ENCODE measurements around the gene EFCAB12.

Gene EFCAB12

DNA sequence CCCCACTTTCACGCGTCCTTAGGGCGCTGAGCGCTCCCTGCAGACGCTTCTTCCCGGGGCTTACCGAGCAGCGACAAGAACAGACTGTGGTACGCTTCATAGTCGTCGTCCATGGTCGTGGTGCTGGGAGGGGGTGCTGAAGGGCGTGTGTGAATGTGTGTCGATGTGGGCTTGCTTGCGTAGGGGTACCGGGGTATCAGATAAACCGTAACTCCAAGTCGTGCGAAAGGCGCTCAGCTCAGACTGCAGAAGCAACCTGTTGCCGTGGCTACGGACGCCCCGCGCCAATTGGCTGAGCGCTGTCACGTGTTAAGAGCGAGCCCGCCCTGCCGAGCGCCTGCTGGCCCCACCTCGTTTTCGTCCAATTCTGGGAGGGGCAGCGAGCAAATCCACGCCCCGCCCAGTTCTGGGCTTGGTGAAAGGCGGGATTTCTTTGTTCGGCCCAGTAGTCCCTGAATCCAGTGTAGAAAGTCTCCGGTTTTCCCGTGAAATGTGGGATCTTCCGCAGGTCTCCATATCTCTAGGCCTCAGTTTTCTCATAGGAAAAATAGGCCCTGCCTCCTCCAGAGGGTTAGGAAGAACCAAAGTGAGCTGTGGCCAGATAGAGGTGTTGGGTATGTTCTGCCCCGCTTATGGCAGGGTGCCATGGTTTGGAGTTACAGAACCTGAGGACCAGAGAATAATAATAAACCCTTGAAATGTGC, at the start of gene EFCAB12:
TSS of gene EFCAB12 (minus strand) at position 261 of the 704 bp plus-strand sequence. CDS start at position 113, 148 bp downstream.
- DNase-seq, result peak; percentile 90 to 91

DNA sequence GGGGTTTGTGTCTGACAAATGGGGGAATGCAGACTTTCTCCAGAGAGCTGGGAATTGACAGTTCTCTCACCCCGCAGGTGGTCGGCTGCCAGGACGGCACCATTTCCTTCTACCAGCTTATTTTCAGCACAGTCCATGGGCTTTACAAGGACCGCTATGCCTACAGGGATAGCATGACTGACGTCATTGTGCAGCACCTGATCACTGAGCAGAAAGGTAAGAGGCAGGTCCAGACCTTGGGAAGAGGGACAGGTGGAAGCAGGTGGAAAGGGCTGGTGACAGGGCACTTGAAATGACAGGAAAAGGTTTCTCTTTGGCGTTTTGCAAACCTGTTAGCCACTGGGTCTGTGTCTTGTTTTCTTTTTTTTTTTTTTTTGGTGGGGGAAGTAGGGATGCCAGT, 48.1 kb upstream of the EFCAB12 start:
- no peak for DNase-seq

DNA sequence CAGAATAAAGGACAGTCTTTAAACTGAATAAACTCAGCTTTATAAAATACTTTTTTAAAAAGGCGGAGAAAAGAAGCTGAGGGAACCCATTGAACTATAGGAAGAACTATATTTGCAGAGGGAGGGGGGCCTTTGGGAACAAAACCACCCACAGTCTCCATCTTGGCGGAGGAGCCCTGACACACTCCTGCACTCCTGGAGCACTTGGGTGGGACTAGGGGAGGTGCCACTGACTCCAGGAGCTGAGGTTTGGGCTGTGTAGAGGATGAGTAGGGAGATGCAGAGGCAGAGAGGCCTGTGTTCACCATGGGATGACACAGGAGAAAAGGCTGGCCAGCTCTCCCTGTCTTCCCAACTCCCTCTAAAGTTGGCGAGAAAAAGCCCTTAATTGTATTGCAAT, 47.4 kb upstream of the EFCAB12 start:
- no peak for DNase-seq

DNA sequence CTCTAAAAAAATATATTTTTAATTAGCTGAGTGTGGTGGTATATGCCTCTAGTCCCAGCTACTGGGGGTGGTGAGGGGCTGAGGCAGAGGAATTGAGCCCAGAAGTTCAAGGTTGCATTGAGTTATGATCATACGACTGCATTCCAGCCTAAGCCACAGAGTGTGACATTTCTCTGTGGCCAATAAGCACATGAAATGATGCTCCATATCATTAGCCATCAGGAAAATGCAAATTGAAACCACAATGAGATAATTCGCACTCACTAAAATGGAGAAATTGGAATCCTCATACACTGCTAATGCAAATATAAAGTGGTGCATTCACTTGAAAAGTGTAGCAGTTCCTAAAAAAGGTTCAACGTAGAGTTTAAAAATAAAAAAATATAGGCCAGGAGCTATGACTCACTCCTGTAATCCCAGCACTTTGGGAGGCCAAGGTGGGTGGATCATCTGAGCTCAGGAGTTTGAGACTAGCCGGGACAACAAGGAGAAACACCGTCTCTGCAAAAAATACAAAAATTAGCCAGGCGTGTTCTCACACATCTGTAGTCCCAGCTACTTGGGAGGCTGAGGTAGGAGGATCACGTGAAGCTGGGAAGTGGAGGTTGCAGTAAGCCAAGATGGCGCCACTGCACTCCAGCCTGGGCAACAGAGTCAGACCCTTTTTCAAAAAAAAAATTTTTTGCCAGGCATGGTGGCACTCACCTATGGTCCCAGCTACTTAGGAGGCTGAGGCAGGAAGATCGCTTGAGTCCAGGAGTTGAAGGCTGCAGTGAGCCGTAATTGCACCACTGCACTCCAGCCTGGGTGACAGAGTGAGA, 46.8 kb upstream of the EFCAB12 start:
- no peak for DNase-seq

DNA sequence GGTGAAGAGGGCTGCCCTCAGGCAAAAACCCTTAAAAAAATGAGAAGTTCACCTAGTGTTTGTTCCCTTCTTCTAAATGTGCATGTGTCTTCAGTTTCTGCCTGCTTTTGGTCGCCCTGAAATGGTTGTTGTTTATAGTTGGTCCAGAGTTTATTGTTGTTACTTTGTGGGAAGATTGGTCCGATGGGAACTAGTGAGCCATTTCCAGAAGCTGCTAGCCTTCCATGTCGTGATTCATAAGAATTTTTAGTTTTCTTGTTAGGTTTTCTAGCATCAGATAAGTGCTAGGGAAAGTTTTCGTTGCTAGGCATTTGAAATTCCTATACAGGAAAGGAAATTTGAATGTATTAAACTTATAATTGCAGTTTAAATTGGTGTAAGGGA, 45.3 kb upstream of the EFCAB12 start:
- no peak for DNase-seq

DNA sequence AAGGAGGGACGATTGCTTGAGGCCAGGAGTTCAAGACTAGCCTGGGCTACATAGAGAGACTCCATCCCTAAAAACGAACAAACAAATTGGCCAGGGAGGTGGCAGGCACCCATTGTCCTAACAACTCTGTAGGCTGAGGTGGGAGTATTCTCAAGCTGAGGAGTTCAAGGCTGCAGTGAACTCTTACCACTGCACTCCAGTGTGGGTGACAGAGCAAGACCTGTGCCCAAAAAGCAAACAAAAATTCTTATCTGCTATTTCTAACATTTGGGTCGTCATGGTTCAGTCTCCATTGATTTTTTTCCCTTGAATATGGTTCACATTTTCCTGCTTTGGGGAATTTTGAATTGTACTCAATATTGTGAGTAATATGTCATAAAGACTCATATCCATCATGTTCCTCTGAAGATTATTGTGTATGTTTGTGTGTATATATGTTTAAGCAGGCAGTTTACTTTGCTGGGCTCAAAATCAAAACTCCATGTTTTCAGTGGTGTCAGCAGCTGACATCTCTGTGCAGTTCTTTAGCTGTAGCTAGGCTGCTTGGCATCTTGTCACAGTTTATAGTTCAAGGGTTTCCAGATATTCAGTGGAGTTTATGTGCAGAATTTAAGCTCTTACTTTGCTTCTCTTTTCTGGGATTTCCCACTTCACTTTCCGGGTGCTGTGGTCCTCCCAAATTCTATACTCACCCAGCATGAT, 44.8 kb upstream of the EFCAB12 start:
- DNase-seq, result no peak

DNA sequence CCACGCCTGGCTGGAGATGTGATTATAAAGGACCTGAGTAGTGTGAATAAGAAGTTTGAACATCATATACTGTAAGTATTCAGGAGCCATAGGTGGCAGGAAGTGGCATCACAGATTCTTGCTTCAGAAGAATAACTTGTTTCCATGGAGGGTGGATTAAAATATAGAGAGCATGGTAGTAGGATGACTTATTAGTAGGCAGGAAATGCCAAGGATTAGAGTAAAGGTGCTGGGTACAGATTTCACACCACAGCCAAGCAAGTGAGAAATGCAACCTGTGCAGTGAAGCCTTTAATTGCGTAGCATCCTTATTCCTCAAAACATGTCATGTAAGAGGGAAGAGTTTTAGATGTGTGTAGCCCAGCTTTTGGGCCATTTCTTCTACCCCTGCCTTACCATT, 42.4 kb upstream of the EFCAB12 start:
- DNase-seq, result no peak

DNA sequence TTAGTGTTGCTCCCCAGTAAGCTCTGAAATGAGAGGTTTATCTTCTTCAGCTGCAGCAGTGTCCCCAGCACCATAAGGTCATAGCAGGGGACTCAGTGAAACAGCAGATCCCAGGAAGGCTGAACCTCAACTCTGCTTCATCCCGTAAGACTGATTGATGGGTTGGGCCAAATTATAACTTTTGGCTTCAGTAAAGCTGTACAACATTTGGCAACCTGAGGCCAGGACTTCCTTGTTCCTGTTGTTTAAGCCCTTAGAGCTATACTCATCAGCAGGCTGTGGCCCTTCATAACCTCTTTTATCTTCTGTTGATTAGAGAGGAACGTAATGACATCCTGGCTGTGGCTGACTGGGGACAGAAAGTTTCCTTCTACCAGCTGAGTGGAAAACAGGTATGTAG, 40.6 kb upstream of the EFCAB12 start:
- no peak for DNase-seq

DNA sequence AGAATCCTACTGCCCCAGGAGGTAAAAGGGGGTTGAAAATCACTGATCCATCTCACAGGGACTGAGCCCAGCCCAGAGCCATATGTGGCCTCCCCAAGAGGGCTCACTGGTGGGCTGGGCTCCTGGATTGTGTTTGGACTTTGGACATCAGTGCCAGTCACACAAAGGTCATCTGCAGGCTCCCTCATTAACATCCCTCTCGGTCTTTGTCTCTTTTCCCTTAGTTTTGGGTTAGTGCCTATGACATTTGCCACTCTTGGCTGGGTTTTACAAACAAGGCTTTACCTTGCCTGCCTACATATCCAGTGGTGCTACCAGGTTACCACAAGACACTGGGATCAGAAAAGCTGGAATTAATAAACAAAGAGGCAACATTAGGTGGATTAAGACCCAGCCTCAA, 39.5 kb upstream of the EFCAB12 start:
- no peak for DNase-seq

DNA sequence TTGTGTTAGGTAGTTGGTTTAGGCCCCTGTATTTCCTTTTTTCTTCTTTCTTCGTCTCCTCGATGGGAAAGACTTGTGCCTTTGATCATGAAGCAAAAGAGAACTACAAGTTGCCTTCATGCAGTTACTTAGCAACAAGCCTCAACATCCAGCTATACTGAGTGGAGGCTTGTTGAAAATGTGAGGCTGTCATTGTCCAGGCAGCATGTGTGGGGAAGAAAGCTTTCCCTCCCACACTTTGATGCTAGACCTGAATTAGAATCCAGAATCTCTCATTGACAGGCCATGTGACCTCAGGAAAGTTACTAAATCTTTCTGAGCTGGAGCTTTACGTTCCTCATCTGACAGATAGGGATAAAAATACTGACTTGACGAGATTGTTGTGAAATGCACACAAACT, 35.3 kb upstream of the EFCAB12 start:
- DNase-seq, result no peak

DNA sequence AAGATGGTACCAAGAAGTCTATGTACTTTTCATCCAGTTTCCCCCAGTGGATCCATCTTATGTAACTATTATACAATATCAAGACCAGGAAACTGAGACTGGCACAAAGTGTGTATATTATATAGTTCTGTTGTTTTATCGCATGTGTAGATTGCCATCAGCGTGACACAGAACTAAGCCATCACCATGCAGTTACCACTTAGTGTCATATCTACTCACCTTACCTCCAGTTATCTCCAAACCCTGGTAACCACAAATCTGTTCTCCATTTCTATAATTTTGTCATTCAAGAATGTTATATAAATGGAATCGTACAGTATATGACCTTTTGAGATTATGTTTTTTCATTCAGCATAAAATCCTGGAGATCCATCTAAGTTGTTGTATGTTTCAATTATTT, 34.7 kb upstream of the EFCAB12 start:
- DNase-seq, result no peak

DNA sequence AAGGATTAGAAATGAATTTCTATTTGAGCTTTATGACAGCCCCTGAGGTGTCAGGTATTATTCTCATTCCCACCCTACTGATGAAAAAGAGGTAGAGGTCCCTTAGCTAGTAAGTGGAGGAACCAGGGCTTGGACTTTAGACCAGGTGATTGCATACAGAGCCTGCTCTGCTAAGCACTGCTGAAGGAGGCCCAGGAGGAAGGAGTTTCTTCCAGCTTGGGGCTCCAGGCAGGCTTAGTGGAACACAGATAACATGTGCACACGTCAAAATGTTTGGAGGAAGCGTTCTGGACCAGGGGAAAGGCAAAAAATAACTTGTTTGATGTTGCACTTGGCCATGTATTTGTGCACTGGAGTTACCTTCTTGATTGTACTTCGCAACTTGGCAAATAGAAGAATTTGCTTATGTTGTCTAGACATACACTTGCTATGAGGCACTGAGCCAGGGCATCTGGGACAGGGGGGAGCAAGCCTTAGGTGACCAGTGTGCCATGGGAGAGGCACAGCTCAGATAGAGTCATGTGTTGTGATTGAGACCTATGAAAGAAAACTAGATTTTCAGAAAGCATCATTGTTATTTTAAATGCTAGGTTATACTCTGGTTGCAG, 34.0 kb upstream of the EFCAB12 start:
- no peak for DNase-seq

DNA sequence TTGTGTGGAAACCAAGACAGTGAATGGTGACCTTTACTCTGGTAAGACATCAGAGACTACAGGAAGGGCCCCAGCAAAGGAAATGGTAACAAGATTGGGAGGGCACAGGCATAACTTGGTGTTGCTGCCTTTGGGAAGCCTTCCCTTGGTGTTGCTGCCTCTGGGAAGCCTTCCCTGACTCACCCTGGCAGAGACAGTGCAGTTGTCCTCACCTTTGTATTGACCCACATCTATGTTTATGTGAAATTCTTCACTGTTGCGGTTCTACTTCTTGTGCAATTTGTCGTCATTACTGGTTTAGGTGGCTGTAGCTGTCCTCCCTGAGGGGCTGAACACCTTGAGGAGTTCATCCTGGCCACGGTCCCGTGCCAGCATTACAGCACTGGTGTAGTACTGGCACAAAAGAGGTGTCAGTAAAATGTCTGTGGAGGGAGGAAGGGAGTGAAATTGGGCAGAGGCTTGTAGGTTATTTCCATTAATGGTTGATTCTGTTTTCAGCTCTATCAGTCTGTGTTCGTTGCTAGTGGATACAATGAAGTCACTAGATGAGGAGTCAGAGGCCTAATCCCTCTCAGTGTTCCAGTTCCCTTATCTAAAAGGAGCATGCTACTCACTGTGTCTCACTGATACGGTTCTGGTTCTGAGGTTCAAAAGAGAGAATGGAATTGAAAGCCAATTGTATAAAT, 33.2 kb upstream of the EFCAB12 start:
- DNase-seq, result no peak

DNA sequence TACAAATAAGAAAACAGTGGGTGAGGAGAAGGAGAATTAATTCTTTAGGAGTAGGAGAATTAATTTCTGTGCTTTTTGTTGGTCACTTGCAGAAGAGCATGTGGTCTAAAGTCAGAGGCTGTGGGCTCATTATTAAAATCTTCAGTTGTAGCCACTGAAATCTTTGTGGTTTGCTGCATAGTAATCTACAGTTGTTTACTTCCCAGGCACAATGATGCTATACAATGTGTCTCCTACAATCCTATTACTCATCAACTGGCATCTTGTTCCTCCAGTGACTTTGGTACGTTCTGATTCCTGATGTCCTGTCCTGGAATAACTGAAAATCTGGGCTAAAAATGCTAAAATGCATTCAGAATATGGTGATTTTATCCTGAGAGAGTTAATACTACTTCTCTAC, 32.6 kb upstream of the EFCAB12 start:
- DNase-seq, result no peak

DNA sequence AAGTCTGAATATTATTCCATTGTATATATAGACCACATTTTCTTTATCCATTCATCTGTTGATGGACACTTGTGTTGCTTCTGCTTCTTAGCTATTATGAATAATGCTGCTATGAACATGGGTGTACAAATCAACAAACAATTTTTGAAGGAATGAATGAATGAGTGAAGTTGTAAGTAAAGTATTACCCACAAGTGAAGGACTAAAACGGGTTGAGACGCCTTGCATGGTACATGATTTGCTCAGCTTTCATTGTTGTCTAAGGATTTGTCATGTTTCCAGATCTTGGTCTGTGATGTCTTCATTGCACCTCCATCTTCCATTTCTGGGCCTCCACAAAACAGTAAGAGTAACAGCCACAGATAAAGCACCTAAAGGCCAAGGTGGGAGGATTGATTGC, 32.1 kb upstream of the EFCAB12 start:
- no peak for DNase-seq

DNA sequence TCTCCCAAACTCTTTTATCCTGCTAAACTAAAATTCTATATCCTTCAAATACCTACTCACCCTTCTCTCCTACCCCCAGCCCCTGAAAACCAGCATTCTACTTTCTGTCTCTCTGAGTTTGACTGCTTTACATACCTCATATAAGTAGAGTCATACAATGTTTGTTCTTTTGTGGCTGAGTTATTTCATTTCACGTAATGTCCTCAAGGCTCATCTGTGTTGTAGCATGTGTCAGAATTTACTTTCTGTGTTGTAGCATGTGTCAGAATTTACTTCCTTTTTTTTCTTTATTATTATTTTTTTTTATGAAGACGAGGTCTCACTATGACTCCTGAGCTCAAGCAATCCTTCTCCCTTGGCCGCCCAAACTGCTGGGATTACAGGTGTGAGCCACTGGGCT, 31.7 kb upstream of the EFCAB12 start:
- DNase-seq, result no peak

DNA sequence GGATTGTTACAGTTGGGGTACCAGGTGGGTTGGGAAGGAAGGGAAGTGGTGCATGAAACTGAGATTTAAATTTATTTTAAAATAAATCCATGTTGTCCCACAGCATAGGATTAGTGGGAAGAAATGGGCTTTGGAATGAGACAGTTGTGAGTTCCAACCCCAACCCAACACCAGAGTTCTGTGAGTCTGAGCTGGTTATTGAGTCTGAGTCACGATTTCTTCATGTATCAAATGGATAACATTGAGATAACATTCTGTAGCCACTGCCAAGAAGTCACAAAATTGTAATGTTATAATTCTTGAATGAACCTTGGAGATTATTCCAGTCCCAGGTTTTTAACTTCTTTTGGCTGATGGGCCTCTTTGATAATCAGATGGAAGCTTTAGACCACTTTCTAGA, 25.3 kb upstream of the EFCAB12 start:
- no peak for DNase-seq

DNA sequence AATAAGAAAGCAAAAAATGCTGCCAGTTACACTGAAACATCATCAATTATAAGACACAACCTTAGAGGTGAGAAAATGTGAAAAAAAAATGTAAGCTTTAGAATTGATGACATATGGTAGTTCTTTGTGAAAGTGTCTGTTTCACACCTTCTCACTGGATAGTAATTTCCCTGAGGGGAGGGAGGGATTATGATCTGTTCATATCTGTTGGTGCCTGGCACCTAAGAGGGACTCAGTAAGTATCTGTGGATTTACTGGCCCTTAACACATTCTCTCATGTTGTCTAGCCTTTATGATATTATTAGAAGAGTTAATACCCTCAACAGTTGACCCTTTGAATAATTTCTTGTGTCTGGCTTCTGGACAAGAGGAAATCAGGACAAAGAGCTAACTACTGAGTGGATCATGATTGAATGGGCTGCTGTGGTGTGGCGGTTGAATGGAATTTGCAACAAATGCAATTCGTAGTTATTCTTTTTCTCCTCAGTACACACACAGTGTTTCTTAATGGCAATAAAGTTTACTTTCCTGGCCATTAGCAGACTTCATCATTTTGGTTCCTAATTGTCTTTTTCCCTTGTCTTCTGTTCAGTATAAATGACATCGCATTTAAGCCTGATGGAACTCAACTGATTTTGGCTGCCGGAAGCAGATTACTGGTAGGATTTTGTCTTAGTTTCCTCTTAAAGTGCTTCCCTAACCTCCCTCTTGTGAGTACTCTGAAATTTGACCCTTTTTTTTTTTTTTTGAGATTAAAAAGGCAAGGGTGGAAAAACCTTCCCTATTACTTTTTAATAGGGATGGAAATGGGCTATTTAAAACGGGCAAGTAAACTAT, 21.1 kb upstream of the EFCAB12 start:
- DNase-seq, result no peak

DNA sequence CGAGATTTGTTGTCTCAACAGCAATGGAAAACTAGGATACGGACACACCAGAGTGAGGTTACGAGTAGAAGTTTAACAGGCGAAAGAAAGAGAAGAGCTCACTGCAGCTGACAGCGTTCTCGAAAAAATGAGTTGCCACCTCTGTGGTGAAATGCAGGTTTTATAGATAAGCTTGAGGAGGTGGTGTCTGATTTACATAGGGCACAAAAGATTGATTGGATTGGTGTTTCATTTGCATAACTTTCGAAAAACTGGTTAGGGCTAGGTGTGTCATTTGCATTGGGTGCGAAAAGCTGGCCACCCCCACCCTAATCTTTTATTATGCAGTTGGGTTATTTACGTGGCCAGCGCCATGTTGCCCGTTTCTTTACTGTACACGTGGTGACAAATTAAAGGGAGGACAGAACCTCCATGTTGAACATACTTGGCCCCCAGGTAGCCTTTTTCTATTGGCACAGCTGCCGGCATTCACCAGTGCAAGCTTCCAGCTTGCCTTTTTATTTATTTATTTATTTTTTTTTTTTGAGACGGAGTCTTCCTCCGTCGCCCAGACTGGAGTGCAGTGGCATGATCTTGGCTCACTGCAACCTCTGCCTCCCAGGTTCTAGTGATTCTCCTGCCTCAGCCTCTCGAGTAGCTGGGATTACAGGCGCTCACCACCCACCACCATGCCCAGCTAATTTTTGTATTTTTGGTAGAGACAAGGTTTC, 19.9 kb upstream of the EFCAB12 start:
- DNase-seq, result no peak

DNA sequence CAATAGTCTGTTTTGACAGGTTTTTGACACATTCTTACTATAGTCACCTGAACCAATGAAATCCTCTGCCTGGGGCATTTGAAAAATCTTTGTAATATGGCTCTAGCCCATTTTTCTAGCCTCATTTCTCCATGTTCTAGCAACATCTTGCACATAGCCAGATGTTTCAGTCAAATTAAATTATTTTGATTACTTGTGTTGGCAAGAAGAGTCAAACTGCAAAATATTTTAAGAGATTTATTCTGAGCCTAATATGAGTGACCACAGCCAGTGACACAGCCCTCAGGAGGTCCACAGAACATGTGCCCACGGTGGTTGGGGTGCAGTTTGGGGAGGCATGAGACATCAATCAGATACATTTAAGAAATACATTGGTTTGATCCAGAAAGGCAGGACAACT, 18.5 kb upstream of the EFCAB12 start:
- DNase-seq, result no peak

DNA sequence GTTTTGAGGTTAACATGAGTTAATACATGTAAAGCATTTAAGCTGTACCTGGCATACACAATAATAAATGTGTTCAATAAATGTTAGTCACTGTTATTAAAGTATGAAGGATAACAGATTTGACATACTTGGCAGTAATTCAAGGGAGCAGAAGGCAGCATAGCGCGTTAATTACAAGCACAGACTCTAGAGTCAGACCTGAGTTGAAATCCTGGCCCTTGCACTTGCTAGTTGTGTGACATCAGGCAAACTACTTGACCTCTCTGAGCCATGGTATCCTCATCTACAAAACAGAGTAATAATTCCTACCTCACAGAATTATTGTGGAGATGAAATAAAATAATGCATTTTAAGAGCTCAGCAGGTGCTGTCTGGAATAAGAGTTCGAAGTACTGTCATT, 17.0 kb upstream of the EFCAB12 start:
- DNase-seq, result no peak
